ENCODE results near the gene ERCC2. TPM values are rescaled to one million over a fixed set of nuclear protein-coding genes. Genes with fewer than 3 reads are reported as not detected.
"Not testable (repeated sequence)": the region's sequence is repeated elsewhere in the genome, so short reads cannot be mapped to it uniquely, and the experiment has no call there.

Gene ERCC2
- polyA plus RNA-seq, 2 donors, result 6.1 to 8.8 TPM

- 84 to 88% methylated on average over 14 of the region's 14 CpGs for WGBS, 2 donors
- H3K9me3 ChIP-seq (ENCODE audit: control insufficient read depth in 2 of 2, insufficient read depth in 1 of 2, low read depth in 1 of 2, low read length in 1 of 2); H3K4me3 ChIP-seq (ENCODE audit: low read depth in 1 of 2, low read length in 2 of 2); H3K27ac ChIP-seq (ENCODE audit: low read depth in 2 of 2, low read length in 1 of 2); H3K36me3 ChIP-seq (ENCODE audit: control insufficient read depth in 2 of 2, insufficient read depth in 2 of 2, low read length in 1 of 2); H3K4me1 ChIP-seq (ENCODE audit: control insufficient read depth in 2 of 2, insufficient read depth in 2 of 2, low read length in 1 of 2); H3K27me3 ChIP-seq (ENCODE audit: control insufficient read depth in 1 of 2, insufficient read depth in 2 of 2, low read length in 2 of 2): not testable (repeated sequence)
These were observed 58.1 kb downstream of the ERCC2 start for GRCh38 chr19:45312285-45312684.

GRCh38 chr19:45311621-45312020, 58.8 kb downstream of the ERCC2 start:
- WGBS, 2 donors, result 30 to 39% methylated on average over 18 of the region's 18 CpGs
- no peaks in the 10 kb centered on the region for H3K9me3 ChIP-seq (ENCODE audit: control insufficient read depth in 2 of 2, insufficient read depth in 1 of 2, low read depth in 1 of 2, low read length in 1 of 2)
- no peak overlapping the region for H3K4me3 ChIP-seq (ENCODE audit: low read depth in 1 of 2, low read length in 2 of 2)
- H3K4me1 ChIP-seq (ENCODE audit: control insufficient read depth in 2 of 2, insufficient read depth in 2 of 2, low read length in 1 of 2), result no peaks in the 10 kb centered on the region
- no peak overlapping the region for H3K27ac ChIP-seq (ENCODE audit: low read depth in 2 of 2, low read length in 1 of 2)
- no peaks in the 10 kb centered on the region for H3K36me3 ChIP-seq (ENCODE audit: control insufficient read depth in 2 of 2, insufficient read depth in 2 of 2, low read length in 1 of 2)
- peaks cover 0 to 2% of the 10 kb centered on the region in 2 donors for H3K27me3 ChIP-seq (ENCODE audit: control insufficient read depth in 1 of 2, insufficient read depth in 2 of 2, low read length in 2 of 2)

- 92 to 95% methylated on average over 8 of the region's 8 CpGs for WGBS, 2 donors
- not testable (repeated sequence) for H3K9me3 ChIP-seq (ENCODE audit: control insufficient read depth in 2 of 2, insufficient read depth in 1 of 2, low read depth in 1 of 2, low read length in 1 of 2); H3K36me3 ChIP-seq (ENCODE audit: control insufficient read depth in 2 of 2, insufficient read depth in 2 of 2, low read length in 1 of 2); H3K4me1 ChIP-seq (ENCODE audit: control insufficient read depth in 2 of 2, insufficient read depth in 2 of 2, low read length in 1 of 2); H3K4me3 ChIP-seq (ENCODE audit: low read depth in 1 of 2, low read length in 2 of 2); H3K27me3 ChIP-seq (ENCODE audit: control insufficient read depth in 1 of 2, insufficient read depth in 2 of 2, low read length in 2 of 2); H3K27ac ChIP-seq (ENCODE audit: low read depth in 2 of 2, low read length in 1 of 2)
These were observed 61.1 kb downstream of the ERCC2 start for GRCh38 chr19:45309322-45309721.

GRCh38 chr19:45307361-45307760, 63.0 kb downstream of the ERCC2 start:
- Histone ChIP-seq H3K9me3 (ENCODE audit: control insufficient read depth in 2 of 2, insufficient read depth in 1 of 2, low read depth in 1 of 2, low read length in 1 of 2) (no peaks in the 10 kb centered on the region), H3K4me1 (ENCODE audit: control insufficient read depth in 2 of 2, insufficient read depth in 2 of 2, low read length in 1 of 2) (no peaks in the 10 kb centered on the region), H3K36me3 (ENCODE audit: control insufficient read depth in 2 of 2, insufficient read depth in 2 of 2, low read length in 1 of 2) (no peaks in the 10 kb centered on the region), H3K4me3 (ENCODE audit: low read depth in 1 of 2, low read length in 2 of 2) (no peak overlapping the region), H3K27me3 (ENCODE audit: control insufficient read depth in 1 of 2, insufficient read depth in 2 of 2, low read length in 2 of 2) (no peaks in the 10 kb centered on the region), H3K27ac (ENCODE audit: low read depth in 2 of 2, low read length in 1 of 2) (no peak overlapping the region)
- 88 to 91% methylated on average over 19 of the region's 19 CpGs for WGBS, 2 donors

GRCh38 chr19:45306518-45307027, 63.8 kb downstream of the ERCC2 start:
- Histone ChIP-seq H3K27ac (ENCODE audit: low read depth in 2 of 2, low read length in 1 of 2) (no peak overlapping the region), H3K4me3 (ENCODE audit: low read depth in 1 of 2, low read length in 2 of 2) (no peak overlapping the region), H3K4me1 (ENCODE audit: control insufficient read depth in 2 of 2, insufficient read depth in 2 of 2, low read length in 1 of 2) (no peaks in the 10 kb centered on the region), H3K36me3 (ENCODE audit: control insufficient read depth in 2 of 2, insufficient read depth in 2 of 2, low read length in 1 of 2) (no peaks in the 10 kb centered on the region), H3K9me3 (ENCODE audit: control insufficient read depth in 2 of 2, insufficient read depth in 1 of 2, low read depth in 1 of 2, low read length in 1 of 2) (no peaks in the 10 kb centered on the region), H3K27me3 (ENCODE audit: control insufficient read depth in 1 of 2, insufficient read depth in 2 of 2, low read length in 2 of 2) (no peaks in the 10 kb centered on the region)
- WGBS, 2 donors, result 59 to 67% methylated on average over 18 of the region's 18 CpGs

- no peaks in the 10 kb centered on the region for H3K27me3 ChIP-seq (ENCODE audit: control insufficient read depth in 1 of 2, insufficient read depth in 2 of 2, low read length in 2 of 2)
- 33 to 39% methylated on average over 9 of the region's 9 CpGs for WGBS, 2 donors
- no peaks in the 10 kb centered on the region for H3K36me3 ChIP-seq (ENCODE audit: control insufficient read depth in 2 of 2, insufficient read depth in 2 of 2, low read length in 1 of 2)
- no peaks in the 10 kb centered on the region for H3K4me1 ChIP-seq (ENCODE audit: control insufficient read depth in 2 of 2, insufficient read depth in 2 of 2, low read length in 1 of 2)
- H3K9me3 ChIP-seq (ENCODE audit: control insufficient read depth in 2 of 2, insufficient read depth in 1 of 2, low read depth in 1 of 2, low read length in 1 of 2), result no peaks in the 10 kb centered on the region
- no peak overlapping the region for H3K4me3 ChIP-seq (ENCODE audit: low read depth in 1 of 2, low read length in 2 of 2)
- no peak overlapping the region for H3K27ac ChIP-seq (ENCODE audit: low read depth in 2 of 2, low read length in 1 of 2)
These were observed 64.3 kb downstream of the ERCC2 start for GRCh38 chr19:45306040-45306439.

- Histone ChIP-seq H3K36me3 (ENCODE audit: control insufficient read depth in 2 of 2, insufficient read depth in 2 of 2, low read length in 1 of 2) (peaks cover 0 to 3% of the 10 kb centered on the region in 2 donors), H3K9me3 (ENCODE audit: control insufficient read depth in 2 of 2, insufficient read depth in 1 of 2, low read depth in 1 of 2, low read length in 1 of 2) (no peaks in the 10 kb centered on the region), H3K4me3 (ENCODE audit: low read depth in 1 of 2, low read length in 2 of 2) (no peak overlapping the region), H3K27ac (ENCODE audit: low read depth in 2 of 2, low read length in 1 of 2) (no peak overlapping the region), H3K4me1 (ENCODE audit: control insufficient read depth in 2 of 2, insufficient read depth in 2 of 2, low read length in 1 of 2) (no peaks in the 10 kb centered on the region), H3K27me3 (ENCODE audit: control insufficient read depth in 1 of 2, insufficient read depth in 2 of 2, low read length in 2 of 2) (no peaks in the 10 kb centered on the region)
- 25 to 26% methylated on average over 5 of the region's 5 CpGs for WGBS, 2 donors
These were observed 65.0 kb downstream of the ERCC2 start for GRCh38 chr19:45305421-45305820.

GRCh38 chr19:45305007-45305406, 65.4 kb downstream of the ERCC2 start:
- Histone ChIP-seq H3K27me3 (ENCODE audit: control insufficient read depth in 1 of 2, insufficient read depth in 2 of 2, low read length in 2 of 2) (no peaks in the 10 kb centered on the region), H3K4me1 (ENCODE audit: control insufficient read depth in 2 of 2, insufficient read depth in 2 of 2, low read length in 1 of 2) (no peaks in the 10 kb centered on the region), H3K36me3 (ENCODE audit: control insufficient read depth in 2 of 2, insufficient read depth in 2 of 2, low read length in 1 of 2) (peaks cover 0 to 3% of the 10 kb centered on the region in 2 donors), H3K9me3 (ENCODE audit: control insufficient read depth in 2 of 2, insufficient read depth in 1 of 2, low read depth in 1 of 2, low read length in 1 of 2) (no peaks in the 10 kb centered on the region), H3K4me3 (ENCODE audit: low read depth in 1 of 2, low read length in 2 of 2) (no peak overlapping the region), H3K27ac (ENCODE audit: low read depth in 2 of 2, low read length in 1 of 2) (no peak overlapping the region)
- 67 to 72% methylated on average over 4 of the region's 4 CpGs for WGBS, 2 donors

- WGBS, 2 donors, result 69 to 76% methylated on average over 4 of the region's 4 CpGs
- Histone ChIP-seq H3K4me1 (ENCODE audit: control insufficient read depth in 2 of 2, insufficient read depth in 2 of 2, low read length in 1 of 2) (no peaks in the 10 kb centered on the region), H3K27me3 (ENCODE audit: control insufficient read depth in 1 of 2, insufficient read depth in 2 of 2, low read length in 2 of 2) (no peaks in the 10 kb centered on the region), H3K4me3 (ENCODE audit: low read depth in 1 of 2, low read length in 2 of 2) (no peak overlapping the region), H3K9me3 (ENCODE audit: control insufficient read depth in 2 of 2, insufficient read depth in 1 of 2, low read depth in 1 of 2, low read length in 1 of 2) (no peaks in the 10 kb centered on the region), H3K27ac (ENCODE audit: low read depth in 2 of 2, low read length in 1 of 2) (no peak overlapping the region), H3K36me3 (ENCODE audit: control insufficient read depth in 2 of 2, insufficient read depth in 2 of 2, low read length in 1 of 2) (peaks cover 0 to 7% of the 10 kb centered on the region in 2 donors)
These were observed 66.0 kb downstream of the ERCC2 start for GRCh38 chr19:45304141-45304926.

Data from esophagus (tissue), 2 donors.